Body of pancreas (tissue), 4 donors: ENCODE results near the gene PIP5K1B. TPM values are rescaled to one million over a fixed set of nuclear protein-coding genes. Genes with fewer than 3 reads are reported as not detected.

Experiments
- ATAC-seq: fragments of 150-250 bp; one replicate; pipeline ENCODE4 v1.9.1; 2016
- DNase-seq, 4 donors: peaks; one replicate each; pipeline ENCODE4 v3.0.0-alpha.2; 2019
- H3K27ac ChIP-seq, 4 donors: fragments of 200-600 bp; sonication (generic); 1 replicate in 3 of 4; 2 replicates in 1 of 4; pipeline versions ENCODE4 v1.5.1 to v1.6.1; 2016 to 2019; ENCODE audit warnings: mild to moderate bottlenecking in 1 of 4, mixed read lengths in 1 of 4, moderate library complexity in 1 of 4
- H3K27me3 ChIP-seq, 2 donors: fragments of 200-600 bp; sonication (generic); one replicate each; pipeline ENCODE4 v1.6.0; 2016; ENCODE audit warnings: mild to moderate bottlenecking in 1 of 2
- H3K36me3 ChIP-seq, 2 donors: fragments of 200-600 bp; sonication (generic); replicated peaks in 1 of 2; 2 replicates each; pipeline ENCODE4 v1.5.1; 2016; ENCODE audit warnings: low read depth in 2 of 2; ENCODE audit not compliant: insufficient read depth in 1 of 2
- H3K4me1 ChIP-seq: fragments of 200-600 bp; sonication (generic); one replicate; pipeline ENCODE4 v1.6.0; 2016
- H3K4me3 ChIP-seq, 2 donors: fragments of 200-600 bp; sonication (generic); 1 replicate in 1 of 2; 2 replicates in 1 of 2; pipeline ENCODE4 v1.5.1; 2016 to 2019
- H3K9me3 ChIP-seq, 3 donors: fragments of 200-600 bp; sonication (generic); 1 replicate in 2 of 3; 2 replicates in 1 of 3; pipeline ENCODE4 v1.5.1; 2016
- CTCF ChIP-seq, 7 experiments: fragments of 450-650 bp in 4 of 7; fragments of 200-600 bp in 3 of 7; sonication (generic) in 3 of 7; IDR thresholded peaks; one replicate each; pipeline ENCODE4 v1.5.1; 2016 to 2019; ENCODE audit warnings: antibody characterized with exemption in 7 of 7
- POLR2A ChIP-seq, 3 donors: fragments of 450-650 bp; IDR thresholded peaks; one replicate each; pipeline ENCODE4 v1.6.1; 2016; ENCODE audit warnings: antibody characterized with exemption in 3 of 3, mild to moderate bottlenecking in 2 of 3
- WGBS, 2 donors: methylation state at CpG; one replicate each; pipeline ENCODE4 v1.1.5; 2017; 5-methylcytosine and 5-hydroxymethylcytosine counted together
- intact Hi-C: fragments of 100-400 bp; cut with DNase I; formaldehyde crosslinking; loops from one replicate; pipeline ENCODE4 v1.15.1; 2023
- total RNA-seq, 2 donors: library from RNA; depleted of rRNA; stranded (reverse); fragments of >200 nt; gene quantifications; one replicate each; pipeline ENCODE4 v1.1.0, GENCODE V29; 2016

The PIP5K1B gene
- total RNA-seq, 2 donors from 2014 or later = 3.6 to 7.8 TPM

GRCh38 chr9:68768619-68769018 is 63.6 kb downstream of the PIP5K1B start:
- no peak for DNase-seq
- 74 to 76% methylated on average over 3 of the region's 3 CpGs for WGBS, 2 donors
- Histone ChIP-seq H3K9me3 (no peaks in the 10 kb centered on the region), H3K27me3 (no peaks in the 10 kb centered on the region), H3K4me3 (no peak overlapping the region), H3K27ac (no peak overlapping the region), H3K4me1 (no peaks in the 10 kb centered on the region), H3K36me3 (no peaks in the 10 kb centered on the region)
- intact Hi-C loops = no loop called here
- no peak for ATAC-seq
- TF ChIP-seq CTCF (IDR thresholded peaks at IDR 0.05) (no peak), POLR2A (IDR thresholded peaks at IDR 0.05) (no peak)

DNA sequence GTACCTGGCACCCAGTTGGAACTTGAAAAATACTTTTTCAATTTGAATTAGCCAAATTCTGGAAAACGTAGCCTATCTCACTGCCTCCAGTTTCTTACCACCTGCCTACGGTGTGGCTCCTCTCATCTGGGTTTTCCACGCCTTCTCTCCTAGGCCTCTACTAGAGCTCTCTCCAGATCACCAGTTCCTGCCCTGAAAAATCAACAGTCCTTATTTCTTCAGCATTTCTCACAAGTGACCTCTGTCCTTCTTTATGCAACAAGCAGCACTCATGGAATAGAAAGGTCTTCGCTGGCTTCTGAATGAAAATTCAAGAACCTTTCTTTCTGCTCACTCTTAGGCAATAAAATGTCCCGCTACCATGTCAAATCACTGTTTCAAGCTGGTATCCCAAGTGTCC is 64.8 kb downstream of the PIP5K1B start:
- no peak overlapping the region for H3K27ac ChIP-seq
- DNase-seq (no peak), ATAC-seq (no peak)
- no peaks in the 10 kb centered on the region for H3K36me3 ChIP-seq
- no peaks in the 10 kb centered on the region for H3K9me3 ChIP-seq
- TF ChIP-seq CTCF (IDR thresholded peaks at IDR 0.05) (no peak), POLR2A (IDR thresholded peaks at IDR 0.05) (no peak)
- intact Hi-C loops = no loop called here
- no peaks in the 10 kb centered on the region for H3K27me3 ChIP-seq
- H3K4me1 ChIP-seq = no peaks in the 10 kb centered on the region
- H3K4me3 ChIP-seq = no peak overlapping the region
- 78 to 91% methylated on average over 5 of the region's 5 CpGs for WGBS, 2 donors

- Histone ChIP-seq H3K4me3 (no peak overlapping the region), H3K9me3 (no peaks in the 10 kb centered on the region), H3K27ac (no peak overlapping the region), H3K27me3 (no peaks in the 10 kb centered on the region), H3K4me1 (no peaks in the 10 kb centered on the region), H3K36me3 (no peaks in the 10 kb centered on the region)
- intact Hi-C loops = no loop called here
- DNase-seq (no peak), ATAC-seq (no peak)
- TF ChIP-seq CTCF (IDR thresholded peaks at IDR 0.05) (no peak), POLR2A (IDR thresholded peaks at IDR 0.05) (no peak)
- 44 to 58% methylated on average over 1 of the region's 1 CpG for WGBS, 2 donors
Observed at GRCh38 chr9:68771376-68771775, 66.3 kb downstream of the PIP5K1B start.

GRCh38 chr9:68775003-68775730 is 70.1 kb downstream of the PIP5K1B start:
- Histone ChIP-seq H3K27ac (no peak overlapping the region), H3K4me3 (no peak overlapping the region), H3K9me3 (no peaks in the 10 kb centered on the region), H3K4me1 (peaks cover 10% of the 10 kb centered on the region), H3K36me3 (no peaks in the 10 kb centered on the region), H3K27me3 (no peaks in the 10 kb centered on the region)
- DNase-seq (no peak), ATAC-seq (no peak)
- WGBS, 2 donors = 82 to 86% methylated on average over 5 of the region's 5 CpGs
- TF ChIP-seq CTCF (IDR thresholded peaks at IDR 0.05) (no peak), POLR2A (IDR thresholded peaks at IDR 0.05) (no peak)
- intact Hi-C loops = no loop called here
